Forelimb muscle (tissue), 1 donor: ENCODE measurements around the gene MRPL18. TPM values are rescaled to one million over a fixed set of nuclear protein-coding genes. Genes with fewer than 3 reads are reported as not detected.
"Not testable (repeated sequence)": the region's sequence is repeated elsewhere in the genome, so short reads cannot be mapped to it uniquely, and the experiment has no call there.

Experiments
- DNase-seq: peaks from one replicate; pipeline ENCODE4 v3.0.0-alpha.2; 2013; ENCODE audit warnings: low read depth
- polyA plus RNA-seq: library from polyadenylated mRNA; unstranded; fragments of 120-200 nt; gene quantifications from one replicate; pipeline ENCODE4 v1.2.1, GENCODE V29; 2013; ENCODE audit not compliant: insufficient read length

The MRPL18 gene
- polyA plus RNA-seq, 1 donor, result 79.1 TPM

- DNase-seq, result not testable (repeated sequence)
Measured at GRCh38 chr6:159816775-159817174, 26.5 kb downstream of the MRPL18 start.

GRCh38 chr6:159817951-159818739, 27.9 kb downstream of the MRPL18 start:
- no peak for DNase-seq

- DNase-seq, result no peak
Measured at GRCh38 chr6:159819098-159819497, 28.8 kb downstream of the MRPL18 start.

GRCh38 chr6:159819932-159820640, 29.8 kb downstream of the MRPL18 start:
- no peak for DNase-seq

DNA sequence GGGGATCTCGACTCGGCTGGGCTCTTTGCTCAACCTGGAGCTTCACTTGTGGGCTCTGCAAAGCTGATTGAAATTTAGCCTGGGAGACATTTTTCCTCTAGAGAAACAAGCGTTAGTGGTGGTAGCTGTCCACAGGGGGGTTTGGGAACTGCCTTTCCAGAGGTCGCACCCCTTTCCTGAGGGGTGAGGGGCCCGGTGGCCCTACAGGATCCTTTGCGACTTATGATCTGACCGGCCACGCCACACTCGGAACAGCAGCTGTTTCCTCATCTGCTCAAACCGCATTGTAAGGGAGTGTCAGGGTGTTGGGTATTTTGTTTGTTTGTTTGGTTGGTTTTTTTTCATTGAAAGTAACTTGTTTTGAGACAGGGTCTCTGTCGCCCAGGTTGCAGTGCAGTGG, 30.9 kb downstream of the MRPL18 start:
- DNase-seq, result no peak

DNA sequence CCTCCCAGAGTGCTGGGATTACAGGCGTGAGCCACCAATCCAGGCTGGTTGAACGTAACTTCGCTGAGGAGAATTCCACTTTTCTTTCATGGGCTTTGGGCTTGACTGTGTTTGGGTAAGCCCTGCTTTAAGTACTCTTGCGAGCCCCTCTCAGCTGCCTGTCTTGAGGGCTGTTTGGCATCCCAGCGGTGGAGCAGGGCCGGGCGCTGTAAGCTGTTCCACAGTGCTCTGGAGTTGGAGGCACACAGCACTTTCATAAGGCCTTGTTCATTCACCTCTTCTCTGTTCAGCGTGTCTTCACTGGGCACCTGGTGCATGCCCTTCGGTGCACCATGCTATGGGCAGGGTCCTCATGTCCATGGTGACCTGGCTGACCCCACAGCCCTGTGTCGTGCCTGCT, 31.5 kb downstream of the MRPL18 start:
- DNase-seq, result no peak

- DNase-seq, result no peak
Measured at GRCh38 chr6:159823953-159824352, 33.7 kb downstream of the MRPL18 start.

DNA sequence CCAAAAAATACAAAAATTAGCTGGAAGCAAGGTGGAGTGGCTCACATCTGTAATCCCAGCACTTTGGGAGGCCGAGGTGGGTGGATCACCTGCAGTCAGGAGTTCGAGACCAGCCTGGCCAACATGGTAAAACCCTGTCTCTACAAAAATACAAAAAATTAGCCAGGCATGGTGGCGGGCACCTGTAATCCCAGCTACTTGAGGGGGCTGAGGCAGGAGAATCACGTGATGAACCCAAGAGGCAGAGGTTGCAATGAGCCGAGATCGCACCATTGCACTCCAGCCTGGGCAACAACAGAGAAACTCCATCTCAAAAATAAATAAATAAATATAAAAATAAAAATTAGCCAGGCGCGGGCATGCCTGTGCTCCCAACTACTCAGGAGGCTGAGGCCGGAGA, 34.4 kb downstream of the MRPL18 start:
- not testable (repeated sequence) for DNase-seq

DNA sequence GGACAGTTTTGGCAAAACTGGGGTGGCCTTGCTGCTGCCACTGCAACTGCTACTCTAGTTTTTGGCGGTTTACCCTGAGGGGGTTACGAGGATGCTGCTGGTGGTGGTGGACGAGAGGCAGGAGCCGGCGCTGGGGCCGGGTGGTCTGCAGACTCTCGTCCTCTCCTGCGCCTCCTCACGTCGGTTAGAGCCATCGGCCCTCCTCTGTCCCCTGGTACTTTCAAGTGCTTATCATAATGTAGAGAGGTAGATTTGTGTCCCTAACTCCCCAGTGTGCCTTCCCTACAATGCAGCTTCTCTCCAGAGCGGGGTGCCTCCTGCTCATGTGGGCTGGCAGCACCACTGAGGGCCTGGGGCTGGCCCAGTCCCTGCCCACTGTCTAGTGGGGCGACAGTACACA, 35.7 kb downstream of the MRPL18 start:
- no peak for DNase-seq

- DNase-seq, result no peak
Measured at GRCh38 chr6:159826968-159827647, 36.8 kb downstream of the MRPL18 start.

DNA sequence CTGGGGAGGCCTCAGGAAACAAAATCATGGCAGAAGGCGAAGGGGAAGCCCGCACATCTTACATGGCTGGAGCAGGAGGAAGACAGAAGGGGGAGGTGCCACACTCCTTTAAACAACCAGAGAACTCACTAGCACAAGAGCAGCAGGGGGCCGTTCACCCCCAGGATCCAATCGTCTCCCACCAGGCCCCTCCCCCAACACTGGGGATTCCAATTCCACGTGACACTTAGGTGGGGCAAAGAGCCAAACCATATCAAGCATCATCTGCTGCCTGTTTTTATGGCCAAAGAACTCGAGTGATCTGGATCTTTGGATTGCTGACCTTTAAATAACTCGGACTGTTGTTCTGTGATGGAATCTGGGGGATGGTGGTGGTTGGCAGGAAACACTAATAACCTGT, 37.8 kb downstream of the MRPL18 start:
- no peak for DNase-seq

DNA sequence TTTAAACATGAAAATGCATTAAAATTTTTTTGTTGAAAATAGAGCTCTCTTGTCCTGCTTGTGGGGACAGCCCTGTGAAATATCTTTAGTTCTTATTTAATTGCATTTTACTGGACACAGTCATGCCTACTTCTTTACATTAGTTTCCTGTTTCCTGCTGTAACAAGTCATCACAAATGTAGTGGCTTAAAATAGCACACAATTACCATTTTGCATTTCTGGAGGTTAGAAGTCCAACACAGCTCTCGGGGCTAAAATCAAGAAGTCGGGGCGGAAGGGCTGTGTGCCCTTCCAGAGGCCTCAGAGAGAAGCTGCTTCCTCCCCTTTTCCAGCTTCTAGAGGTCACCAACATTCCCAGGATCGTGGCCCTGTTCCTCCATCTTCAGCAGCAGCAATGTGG, 39.3 kb downstream of the MRPL18 start:
- no peak for DNase-seq

DNA sequence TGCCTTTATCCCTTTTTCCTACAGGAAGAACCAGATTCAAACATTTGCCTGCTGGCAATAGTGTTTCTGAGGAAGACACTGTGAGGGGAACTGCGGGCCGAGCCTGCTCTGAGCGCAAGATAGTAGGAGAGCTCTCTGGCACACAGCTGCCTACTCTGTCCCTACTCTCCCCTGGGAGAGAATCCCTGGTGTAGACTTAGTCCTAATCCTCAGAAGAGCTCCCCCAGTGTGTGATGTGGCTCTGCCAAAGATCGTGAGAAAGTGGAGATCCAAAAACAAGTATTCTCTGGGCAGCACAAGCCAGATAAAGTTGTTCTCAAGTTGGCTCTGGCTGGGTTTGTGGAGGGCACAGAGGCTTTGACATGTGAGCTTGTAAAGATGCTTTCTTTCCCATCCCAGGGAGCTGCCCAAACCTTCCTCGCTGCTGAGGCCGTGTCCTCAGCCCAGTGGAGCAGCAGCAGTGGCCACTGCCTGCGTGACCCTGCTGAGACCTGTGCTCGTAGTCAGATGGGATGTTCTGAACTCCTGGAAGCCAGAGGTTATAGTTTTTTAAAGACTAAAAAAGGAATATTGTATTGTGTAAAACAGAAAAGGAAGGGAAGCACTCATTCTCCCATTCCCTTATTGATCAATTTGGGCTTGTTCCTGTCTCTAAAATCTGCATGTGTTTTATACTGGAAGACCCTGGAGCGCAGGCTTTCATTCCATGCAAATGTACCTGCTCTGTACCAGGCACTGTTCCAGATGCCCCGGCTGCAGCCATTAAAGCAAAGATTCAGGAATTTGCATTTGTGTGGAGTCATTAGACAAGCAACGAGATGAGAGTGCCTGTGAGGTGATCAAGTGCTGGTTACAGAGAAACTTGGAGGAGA, 40.5 kb downstream of the MRPL18 start:
- DNase-seq, result no peak

DNA sequence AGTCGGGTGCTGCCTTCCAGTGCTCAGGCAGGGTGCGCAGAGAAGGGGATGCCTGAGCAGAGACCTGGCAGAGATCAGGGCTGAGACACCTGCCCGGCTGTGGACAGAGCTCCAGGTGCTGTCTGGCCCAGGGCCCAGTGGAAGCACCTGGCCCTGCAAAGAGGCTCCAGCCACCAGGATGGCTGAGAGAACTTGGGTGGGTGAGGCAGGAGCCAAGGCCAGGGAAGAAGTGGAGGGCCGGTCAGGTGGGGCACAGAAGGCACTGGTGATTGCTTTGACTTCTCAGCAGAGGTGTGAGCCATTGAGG, 41.1 kb downstream of the MRPL18 start:
- no peak for DNase-seq

DNA sequence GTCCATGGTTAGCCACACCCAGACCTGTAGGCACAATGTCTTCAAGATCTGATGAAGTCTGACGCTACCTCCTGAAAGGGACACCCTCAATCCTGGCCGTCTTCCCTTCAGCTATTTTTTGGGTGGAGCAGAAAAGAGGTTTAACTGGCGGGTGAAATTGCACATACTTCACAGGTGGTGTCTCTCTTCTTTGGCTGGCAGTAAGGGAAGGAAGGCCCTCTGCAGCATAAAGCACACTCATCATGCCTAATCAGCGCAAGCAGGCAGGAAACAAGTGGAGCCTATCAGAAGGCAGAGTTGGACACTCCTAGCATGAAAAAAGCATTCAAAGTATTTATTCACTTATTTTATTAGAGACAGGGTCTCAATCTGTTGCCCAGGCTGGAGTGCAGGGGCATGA, 42.7 kb downstream of the MRPL18 start:
- DNase-seq, result no peak

- no peak for DNase-seq
Measured at GRCh38 chr6:159833556-159833955, 43.3 kb downstream of the MRPL18 start.

DNA sequence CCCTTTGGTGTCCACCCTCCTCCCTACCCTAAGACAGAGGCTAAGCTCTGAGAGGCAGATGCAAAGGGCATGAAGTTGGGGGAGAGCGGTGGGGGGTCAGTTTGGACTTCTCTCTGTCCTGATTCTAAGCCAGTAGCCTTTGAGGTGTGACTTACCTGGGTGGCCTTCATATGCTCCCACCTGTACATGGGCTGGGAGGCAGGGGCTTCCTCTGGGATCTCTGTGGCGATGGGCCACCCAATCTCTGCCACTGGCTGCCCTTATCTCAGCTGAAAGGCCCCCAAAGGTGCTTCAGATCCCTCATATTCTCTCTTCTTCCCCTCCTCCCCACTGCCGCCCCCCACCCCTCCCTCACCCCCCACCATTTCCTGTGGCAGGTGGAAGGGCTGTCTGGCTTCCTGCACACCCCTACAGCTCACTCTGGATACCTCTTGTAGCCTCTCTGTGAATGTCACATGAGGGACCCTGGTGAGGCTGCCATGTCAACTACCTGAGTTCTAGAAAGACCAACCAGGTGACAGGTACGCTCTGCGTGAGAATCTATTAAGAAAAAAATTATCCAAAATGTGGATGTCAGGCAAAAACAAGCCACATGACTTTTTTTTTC, 43.8 kb downstream of the MRPL18 start:
- no peak for DNase-seq

- DNase-seq, result no peak
Measured at GRCh38 chr6:159836718-159837490, 46.6 kb downstream of the MRPL18 start.

- no peak for DNase-seq
Measured at GRCh38 chr6:159837511-159837910, 47.2 kb downstream of the MRPL18 start.

DNA sequence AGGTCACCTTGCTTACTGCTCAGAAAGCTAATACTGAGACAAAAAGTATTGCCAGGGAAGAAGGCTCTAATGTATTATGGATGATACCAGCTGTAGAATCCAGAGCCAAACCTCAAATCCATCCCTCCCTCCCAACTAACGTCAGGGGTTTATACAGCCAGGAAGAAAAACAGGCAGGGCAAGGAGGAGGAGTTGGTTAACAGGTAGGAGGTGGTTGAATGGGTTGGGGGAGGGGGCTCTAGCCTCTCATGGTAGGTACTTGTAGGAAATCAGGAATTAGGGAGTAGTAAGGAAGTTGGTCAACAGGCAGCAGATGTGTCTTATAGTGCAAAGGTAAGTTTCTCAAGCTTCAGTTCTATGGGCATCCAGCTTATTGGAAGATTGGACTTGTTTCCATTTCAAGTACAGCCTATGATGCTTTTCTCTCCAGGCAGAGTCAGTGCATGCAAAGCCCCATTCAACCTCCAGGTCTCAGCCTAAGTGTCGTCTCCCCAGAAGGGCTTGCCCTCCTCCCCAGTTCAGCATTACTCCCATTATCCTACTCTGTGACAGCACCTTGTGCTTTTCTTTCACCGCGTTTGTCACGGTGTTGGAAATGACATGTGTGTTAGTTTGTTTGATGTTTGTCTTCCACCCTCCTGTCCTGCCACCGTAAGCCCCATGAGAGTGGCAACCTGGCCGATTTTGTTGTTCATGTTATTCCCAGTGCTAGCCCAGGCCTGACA, 47.9 kb downstream of the MRPL18 start:
- DNase-seq, result no peak
